GM23338 (cell line): Measurements from ENCODE around the gene ADGRG2. TPM values are rescaled to one million over a fixed set of nuclear protein-coding genes. Genes with fewer than 3 reads are reported as not detected.

ENCODE experiments used
- ATAC-seq: fragments of 200-7000 bp; cut with Tn5 transposase; 3 replicates; pipeline ENCODE4 v1.9.1; 2020
- DNase-seq: peaks from one replicate; pipeline ENCODE4 v3.0.0-alpha.2; 2015; ENCODE audit warnings: low spot score
- H2AFZ ChIP-seq: fragments of 200-600 bp; sonication (generic); 2 replicates; pipeline ENCODE4 v1.8.0; 2016; ENCODE audit warnings: antibody characterized with exemption, mild to moderate bottlenecking, moderate library complexity
- H3F3A ChIP-seq: fragments of 200-600 bp; sonication (generic); replicated peaks from 2 replicates; pipeline ENCODE4 v1.8.0; 2017; ENCODE audit warnings: antibody characterized with exemption, mixed run types, low read depth
- H3K27ac ChIP-seq: fragments of 200-600 bp; sonication (generic); 2 replicates; pipeline ENCODE4 v1.6.1; 2016; ENCODE audit warnings: low read depth
- H3K27me3 ChIP-seq: fragments of 200-600 bp; sonication (generic); 2 replicates; pipeline ENCODE4 v1.8.0; 2016; ENCODE audit warnings: mild to moderate bottlenecking, mixed run types, moderate library complexity; ENCODE audit not compliant: insufficient read depth
- H3K36me3 ChIP-seq: fragments of 200-600 bp; sonication (generic); 2 replicates; pipeline ENCODE4 v1.8.0; 2016; ENCODE audit warnings: mild to moderate bottlenecking; ENCODE audit not compliant: insufficient read depth
- H3K4me1 ChIP-seq: fragments of 200-600 bp; sonication (generic); 2 replicates; pipeline ENCODE4 v1.8.0; 2016; ENCODE audit warnings: mild to moderate bottlenecking, moderate library complexity; ENCODE audit not compliant: insufficient read depth
- H3K4me2 ChIP-seq: fragments of 200-600 bp; sonication (generic); 2 replicates; pipeline ENCODE4 v1.7.1; 2017; ENCODE audit warnings: mixed run types
- H3K4me3 ChIP-seq: fragments of 200-600 bp; sonication (generic); 2 replicates; pipeline ENCODE4 v1.6.1; 2016; ENCODE audit warnings: mixed run types
- H3K79me2 ChIP-seq: fragments of 200-600 bp; sonication (generic); replicated peaks from 2 replicates; pipeline ENCODE4 v1.8.0; 2017; ENCODE audit warnings: mild to moderate bottlenecking; ENCODE audit not compliant: insufficient read depth
- H3K9me2 ChIP-seq: fragments of 200-600 bp; sonication (generic); 2 replicates; pipeline ENCODE4 v1.8.0; 2017; ENCODE audit not compliant: insufficient read depth
- H4K20me1 ChIP-seq: fragments of 200-600 bp; sonication (generic); replicated peaks from 2 replicates; pipeline ENCODE4 v1.8.0; 2017; ENCODE audit warnings: mild to moderate bottlenecking; ENCODE audit not compliant: insufficient read depth
- H3K27ac Mint-ChIP-seq: 2 replicates; pipeline ENCODE4 v1.8.0; 2020; ENCODE audit warnings: inconsistent platforms, mild to moderate bottlenecking, moderate library complexity, mixed read lengths
- H3K27me3 Mint-ChIP-seq: 3 replicates; pipeline ENCODE4 v1.8.0; 2022; ENCODE audit warnings: low read depth, mild to moderate bottlenecking, moderate library complexity, mixed read lengths, inconsistent platforms; ENCODE audit not compliant: insufficient read depth, poor library complexity
- H3K36me3 Mint-ChIP-seq: 3 replicates; pipeline ENCODE4 v1.8.0; 2021; ENCODE audit warnings: low read depth, mild to moderate bottlenecking, inconsistent platforms, moderate library complexity, mixed read lengths
- H3K4me1 Mint-ChIP-seq: 3 replicates; pipeline ENCODE4 v1.8.0; 2020; ENCODE audit warnings: mild to moderate bottlenecking, inconsistent platforms, mixed read lengths
- H3K4me3 Mint-ChIP-seq: 3 replicates; pipeline ENCODE4 v1.8.0; 2021; ENCODE audit warnings: moderate library complexity, mild to moderate bottlenecking, inconsistent platforms, mixed read lengths
- H3K9me3 Mint-ChIP-seq: 3 replicates; pipeline ENCODE4 v1.8.0; 2020; ENCODE audit warnings: moderate library complexity, mild to moderate bottlenecking, inconsistent platforms, mixed read lengths
- CREB1 ChIP-seq: fragments of 250-450 bp; sonication (Bioruptor Pico); IDR thresholded peaks from 2 replicates; pipeline ENCODE4 v1.5.0; 2020; ENCODE audit warnings: low read depth, mild to moderate bottlenecking, moderate library complexity
- CTCF ChIP-seq, 2 experiments: fragments of 200-600 bp in 1 of 2; sonication (generic) in 1 of 2; conservative IDR thresholded peaks; 2 replicates each; pipeline versions ENCODE4 v1.5.1 to v1.6.1; 2016 to 2017; ENCODE audit warnings: antibody characterized with exemption in 2 of 2, low read depth in 2 of 2, mild to moderate bottlenecking in 2 of 2, moderate library complexity in 1 of 2
- ETS1 ChIP-seq: IDR thresholded peaks from 2 replicates; pipeline ENCODE4 v1.6.1; 2016; ENCODE audit warnings: antibody characterized with exemption
- EZH2phosphoT487 ChIP-seq: fragments of 200-600 bp; sonication (generic); IDR thresholded peaks from one replicate; pipeline ENCODE4 v1.8.1; 2018; ENCODE audit warnings: antibody characterized with exemption; ENCODE audit not compliant: unreplicated experiment
- JUNB ChIP-seq: IDR thresholded peaks from one replicate; pipeline ENCODE4 v1.6.1; 2016; ENCODE audit warnings: antibody characterized with exemption; ENCODE audit not compliant: unreplicated experiment
- NANOG ChIP-seq: IDR thresholded peaks from 2 replicates; pipeline ENCODE4 v1.6.1; 2016; ENCODE audit warnings: antibody characterized with exemption, borderline replicate concordance
- POLR2AphosphoS5 ChIP-seq: IDR thresholded peaks from 2 replicates; pipeline ENCODE4 v1.6.1; 2016; ENCODE audit warnings: antibody characterized with exemption, low read depth
- REST ChIP-seq: IDR thresholded peaks from one replicate; pipeline ENCODE4 v1.6.1; 2018; ENCODE audit warnings: antibody characterized with exemption; ENCODE audit not compliant: unreplicated experiment
- STAT1 ChIP-seq: IDR thresholded peaks from one replicate; pipeline ENCODE4 v1.6.1; 2016; ENCODE audit warnings: antibody characterized with exemption; ENCODE audit not compliant: unreplicated experiment
- ZNF114 ChIP-seq: fragments of 250-450 bp; sonication (Bioruptor Pico); IDR thresholded peaks from 2 replicates; pipeline ENCODE4 v1.5.0; 2020; ENCODE audit warnings: mild to moderate bottlenecking, moderate library complexity
- ZNF331 ChIP-seq: fragments of 250-450 bp; sonication (Bioruptor Pico); IDR thresholded peaks from 2 replicates; pipeline ENCODE4 v1.5.0; 2020; ENCODE audit warnings: low read depth, mild to moderate bottlenecking, moderate library complexity
- ZNF462 ChIP-seq: fragments of 250-450 bp; sonication (Bioruptor Pico); IDR thresholded peaks from 2 replicates; pipeline ENCODE4 v1.5.0; 2020; ENCODE audit warnings: mild to moderate bottlenecking, moderate library complexity
- polyA plus RNA-seq: library from polyadenylated mRNA; unstranded; fragments of >200 nt; fragmentation: Nextera tagmentation; extraction: Ambion mirVana; gene quantifications from 2 replicates; pipeline ENCODE4 v1.2.1, GENCODE V29; 2016
- total RNA-seq: library from RNA; depleted of rRNA; stranded (reverse); fragments of >200 nt; shearing (Covaris generic); gene quantifications from 2 replicates; pipeline ENCODE4 v1.2.3, GENCODE V29; 2014

ADGRG2 gene
- total and polyA plus RNA-seq, 2 experiments from 2014 or later, result 4.0 to 10.8 TPM

GRCh38 chrX:18992829-18993228 lies 129.4 kb downstream of the ADGRG2 start:
- H3K27ac Mint-ChIP-seq, result no peak overlapping the region
- no peaks in the 10 kb centered on the region for H3K27me3 Mint-ChIP-seq
- no peak for ATAC-seq

More at GRCh38 chrX:18992829-18993228, 129.4 kb downstream of the ADGRG2 start:
- no peaks in the 10 kb centered on the region for H3K36me3 ChIP-seq
- peaks cover 13% of the 10 kb centered on the region for H3K4me1 Mint-ChIP-seq
- H3K4me1 ChIP-seq, result peaks cover 19% of the 10 kb centered on the region; the same call in 1 of the 2 replicates
- H3K4me2 ChIP-seq, result no peak overlapping the region
- no peaks in the 10 kb centered on the region for H3K9me2 ChIP-seq
- H3K9me3 Mint-ChIP-seq, result no peaks in the 10 kb centered on the region
- no peaks in the 10 kb centered on the region for H3K27me3 ChIP-seq
- no peak overlapping the region for H3K4me3 ChIP-seq
- H2AFZ ChIP-seq, result no peak overlapping the region
- no peaks in the 10 kb centered on the region for H3F3A ChIP-seq
- H3K4me3 Mint-ChIP-seq, result no peak overlapping the region
- H3K36me3 Mint-ChIP-seq, result no peaks in the 10 kb centered on the region
- no peak overlapping the region for H3K27ac ChIP-seq
- no peaks in the 10 kb centered on the region for H4K20me1 ChIP-seq
- H3K79me2 ChIP-seq, result no peaks in the 10 kb centered on the region
- no peak for TF ChIP-seq CREB1 (CRISPR knock-in tag)
- TF ChIP-seq REST, result no peak
- TF ChIP-seq EZH2phosphoT487, result no peak
- TF ChIP-seq JUNB, result no peak
- no peak for TF ChIP-seq POLR2AphosphoS5
- no peak for TF ChIP-seq STAT1
- no peak for TF ChIP-seq ETS1
- TF ChIP-seq NANOG, result no peak
- TF ChIP-seq ZNF331, result no peak
- no peak for TF ChIP-seq CTCF (conservative IDR thresholded peaks at IDR 0.05; ENCODE audit: low read depth in 2 of 2)
- TF ChIP-seq ZNF462 (CRISPR knock-in tag), result no peak
- TF ChIP-seq ZNF114 (CRISPR knock-in tag), result no peak
- DNase-seq, result no peak
